HepG2 (cell line): ENCODE measurements around the gene ING5. TPM values are rescaled to one million over a fixed set of nuclear protein-coding genes. Genes with fewer than 3 reads are reported as not detected.
A peak's percentile ranks its signal among the peaks of the same experiment; 100 is the strongest.

Experiments
- CBFB ChIP-seq: sonication (generic); formaldehyde crosslinking; IDR thresholded peaks from 2 replicates; pipeline ENCODE4 v1.4.0; 2020; ENCODE audit warnings: missing genetic modification reagents
- GABPB1 ChIP-seq: IDR thresholded peaks from 2 replicates; pipeline ENCODE4 v1.6.1; 2016; ENCODE audit warnings: mild to moderate bottlenecking, missing genetic modification reagents, moderate library complexity, missing compliant biosample characterization
- GATAD1 ChIP-seq: IDR thresholded peaks from 2 replicates; pipeline ENCODE4 v1.6.1; 2016; ENCODE audit warnings: missing genetic modification reagents, missing compliant biosample characterization
- HNF4A ChIP-seq: sonication (generic); formaldehyde crosslinking; IDR thresholded peaks from 2 replicates; pipeline ENCODE4 v1.4.0; 2020; ENCODE audit warnings: missing genetic modification reagents
- HNRNPLL ChIP-seq: fragments of 200-400 bp; formaldehyde crosslinking; IDR thresholded peaks from 2 replicates; pipeline ENCODE4 v1.6.1; 2017; ENCODE audit warnings: mild to moderate bottlenecking, low read depth, low read length; ENCODE audit not compliant: poor library complexity, severe bottlenecking
- MEIS2 ChIP-seq: sonication (generic); formaldehyde crosslinking; IDR thresholded peaks from 2 replicates; pipeline ENCODE4 v1.9.0; 2021; ENCODE audit warnings: mild to moderate bottlenecking, missing genetic modification reagents
- MLLT10 ChIP-seq: sonication (generic); formaldehyde crosslinking; IDR thresholded peaks from 2 replicates; pipeline ENCODE4 v1.4.0; 2020; ENCODE audit warnings: missing genetic modification reagents
- MXI1 ChIP-seq: IDR thresholded peaks from 3 replicates; pipeline ENCODE4 v1.6.1; 2012; ENCODE audit warnings: low read depth, low read length, inconsistent platforms, borderline replicate concordance
- PHF21A ChIP-seq: sonication (generic); formaldehyde crosslinking; IDR thresholded peaks from 2 replicates; pipeline ENCODE4 v1.5.0; 2020; ENCODE audit warnings: mild to moderate bottlenecking, missing genetic modification reagents
- SIX1 ChIP-seq: sonication (generic); formaldehyde crosslinking; IDR thresholded peaks from 2 replicates; pipeline ENCODE4 v1.4.0; 2020; ENCODE audit warnings: missing genetic modification reagents, borderline replicate concordance
- TRIM24 ChIP-seq: sonication (generic); formaldehyde crosslinking; IDR thresholded peaks from 2 replicates; pipeline ENCODE4 v1.8.0; 2022; ENCODE audit warnings: mild to moderate bottlenecking, missing genetic modification reagents
- U2AF1 ChIP-seq: fragments of 200-400 bp; formaldehyde crosslinking; optimal IDR thresholded peaks from 2 replicates; pipeline ENCODE3; 2017; ENCODE audit warnings: mild to moderate bottlenecking, low read depth, low read length
- YY1 ChIP-seq: IDR thresholded peaks from 2 replicates; pipeline ENCODE4 v1.6.1; 2011; ENCODE audit warnings: low read length, low read depth, moderate library complexity, mild to moderate bottlenecking; ENCODE audit not compliant: insufficient read depth, insufficient replicate concordance
- ZC3H4 ChIP-seq: sonication (generic); formaldehyde crosslinking; IDR thresholded peaks from 2 replicates; pipeline ENCODE4 v1.4.0; 2020; ENCODE audit warnings: missing genetic modification reagents, borderline replicate concordance
- ZFY ChIP-seq: sonication (generic); formaldehyde crosslinking; IDR thresholded peaks from 2 replicates; pipeline ENCODE4 v1.4.0; 2020; ENCODE audit warnings: missing genetic modification reagents
- ZNF207 ChIP-seq: fragments of 450-650 bp; IDR thresholded peaks from 2 replicates; pipeline ENCODE4 v1.6.1; 2016; ENCODE audit warnings: antibody characterized with exemption, borderline replicate concordance
- ZNF33B ChIP-seq: sonication (generic); formaldehyde crosslinking; IDR thresholded peaks from 2 replicates; pipeline ENCODE4 v1.5.1; 2020; ENCODE audit warnings: mild to moderate bottlenecking, missing genetic modification reagents
- ZNF430 ChIP-seq: sonication (generic); formaldehyde crosslinking; IDR thresholded peaks from 2 replicates; pipeline ENCODE4 v1.9.0; 2021; ENCODE audit warnings: mild to moderate bottlenecking, missing genetic modification reagents
- ZNF552 ChIP-seq: sonication (generic); formaldehyde crosslinking; IDR thresholded peaks from 2 replicates; pipeline ENCODE4 v1.9.0; 2022; ENCODE audit warnings: missing genetic modification reagents, mild to moderate bottlenecking, borderline replicate concordance
- ZNF629 ChIP-seq: sonication (generic); formaldehyde crosslinking; conservative IDR thresholded peaks from 2 replicates; pipeline ENCODE4 v1.5.0; 2020; ENCODE audit warnings: missing genetic modification reagents
- ZNF720 ChIP-seq: sonication (generic); formaldehyde crosslinking; IDR thresholded peaks from 2 replicates; pipeline ENCODE4 v1.4.0; 2020; ENCODE audit warnings: missing genetic modification reagents
- ZNF792 ChIP-seq: IDR thresholded peaks from 2 replicates; pipeline ENCODE4 v1.6.1; 2016
- ZSCAN31 ChIP-seq: sonication (generic); formaldehyde crosslinking; IDR thresholded peaks from 2 replicates; pipeline ENCODE4 v1.5.0; 2020; ENCODE audit warnings: low read depth, mild to moderate bottlenecking, missing genetic modification reagents
- polyA plus RNA-seq, 8 experiments: library from polyadenylated mRNA; depleted of rRNA in 3 of 8; stranded (reverse) in 7 of 8; unstranded in 1 of 8; fragments of >200 nt; fragmentation: Illumina TruSeq in 4 of 8; extraction: Trizol in 4 of 8; gene quantifications; 2 replicates each; pipeline versions ENCODE4 v1.2.1 to v1.2.3, GENCODE V29; 2011 to 2016; ENCODE audit warnings: low read depth in 4 of 8, missing spikeins in 1 of 8, mixed read lengths in 1 of 8; ENCODE audit not compliant: insufficient read depth in 1 of 8
- total RNA-seq, 5 experiments: library from RNA; depleted of rRNA; stranded (reverse); fragments of >200 nt; fragmentation: Illumina TruSeq; extraction: Trizol; gene quantifications; 2 replicates each; pipeline ENCODE4 v1.2.3, GENCODE V29; 2016; ENCODE audit warnings: low read depth in 1 of 5
- TF ChIP-seq, protein P1 (sequence below): sonication (generic); formaldehyde crosslinking; IDR thresholded peaks from 2 replicates; pipeline ENCODE4 v1.4.0; 2020; ENCODE audit warnings: missing genetic modification reagents
- TF ChIP-seq, protein P2 (sequence below): IDR thresholded peaks from 2 replicates; pipeline ENCODE4 v1.6.1; 2012; ENCODE audit warnings: low read depth, low read length, improper control_type of control experiment
- TF ChIP-seq, protein P3 (sequence below): sonication (generic); formaldehyde crosslinking; IDR thresholded peaks from 2 replicates; pipeline ENCODE4 v1.5.0; 2020; ENCODE audit warnings: mild to moderate bottlenecking, missing genetic modification reagents
- TF ChIP-seq, protein P4 (sequence below): IDR thresholded peaks from 2 replicates; pipeline ENCODE4 v1.6.1; 2016; ENCODE audit warnings: low read depth, borderline replicate concordance

The ING5 gene
- total and polyA plus RNA-seq, 2 of the 13 experiments (the other 11 are each of a cell fraction or from before 2014, with no cell fraction given), result 61.9 to 71.9 TPM

DNA sequence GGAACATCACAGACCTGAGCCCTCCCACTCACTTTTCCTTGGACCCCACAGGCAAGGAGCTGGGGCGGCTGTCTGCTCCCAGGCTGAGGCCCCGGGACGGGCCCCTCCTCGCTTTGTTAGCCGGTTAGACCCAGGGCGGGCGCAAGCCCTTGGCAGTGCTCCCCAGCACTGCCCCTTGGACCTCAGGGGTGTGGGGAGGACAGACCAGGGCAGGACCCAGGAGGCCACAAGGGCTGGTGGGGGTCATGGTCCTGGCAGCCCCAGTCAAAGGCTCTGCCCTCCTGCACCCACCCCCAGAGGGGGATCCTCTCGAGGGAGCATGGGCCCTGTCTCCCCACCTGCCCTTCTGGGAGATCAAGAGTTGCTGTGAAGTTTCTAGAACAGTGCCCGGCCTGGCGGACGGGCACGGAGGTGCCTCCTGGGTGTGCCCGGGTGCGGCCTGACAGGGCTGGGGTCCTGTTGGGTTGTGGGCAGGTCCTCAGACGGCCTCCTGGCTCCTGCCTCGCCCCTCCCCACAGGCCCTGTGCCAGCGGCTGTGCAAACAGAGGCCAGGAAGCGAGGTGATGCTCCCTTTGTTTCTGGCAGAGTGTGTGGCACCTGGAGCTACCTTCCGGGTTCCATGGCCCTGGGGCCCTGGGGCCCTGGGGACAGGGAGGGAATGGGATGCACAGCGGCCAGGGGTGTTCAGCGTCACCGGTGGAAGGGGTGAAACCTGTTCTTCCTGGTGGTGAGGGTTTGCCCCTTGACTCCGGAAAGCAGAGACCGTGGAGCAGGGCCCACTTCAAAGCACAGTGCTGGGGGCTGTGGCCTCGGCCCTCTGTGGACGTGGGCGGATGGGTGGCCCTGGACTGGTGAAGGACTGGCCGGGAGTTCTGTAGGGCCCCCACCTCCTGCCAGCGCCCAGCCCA is 71.9 kb downstream of the ING5 start (continued):
- TF ChIP-seq, protein P1, sequence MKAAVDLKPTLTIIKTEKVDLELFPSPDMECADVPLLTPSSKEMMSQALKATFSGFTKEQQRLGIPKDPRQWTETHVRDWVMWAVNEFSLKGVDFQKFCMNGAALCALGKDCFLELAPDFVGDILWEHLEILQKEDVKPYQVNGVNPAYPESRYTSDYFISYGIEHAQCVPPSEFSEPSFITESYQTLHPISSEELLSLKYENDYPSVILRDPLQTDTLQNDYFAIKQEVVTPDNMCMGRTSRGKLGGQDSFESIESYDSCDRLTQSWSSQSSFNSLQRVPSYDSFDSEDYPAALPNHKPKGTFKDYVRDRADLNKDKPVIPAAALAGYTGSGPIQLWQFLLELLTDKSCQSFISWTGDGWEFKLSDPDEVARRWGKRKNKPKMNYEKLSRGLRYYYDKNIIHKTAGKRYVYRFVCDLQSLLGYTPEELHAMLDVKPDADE (CRISPR knock-in tag), result no peak
- TF ChIP-seq HNRNPLL, result no peak
- TF ChIP-seq ZNF552 (CRISPR knock-in tag), result peak; percentile 27; the same call in 1 of the 2 replicates
- peak; percentile 53; the same call in 1 of the 2 replicates for TF ChIP-seq ZC3H4 (CRISPR knock-in tag)
- TF ChIP-seq, protein P2, sequence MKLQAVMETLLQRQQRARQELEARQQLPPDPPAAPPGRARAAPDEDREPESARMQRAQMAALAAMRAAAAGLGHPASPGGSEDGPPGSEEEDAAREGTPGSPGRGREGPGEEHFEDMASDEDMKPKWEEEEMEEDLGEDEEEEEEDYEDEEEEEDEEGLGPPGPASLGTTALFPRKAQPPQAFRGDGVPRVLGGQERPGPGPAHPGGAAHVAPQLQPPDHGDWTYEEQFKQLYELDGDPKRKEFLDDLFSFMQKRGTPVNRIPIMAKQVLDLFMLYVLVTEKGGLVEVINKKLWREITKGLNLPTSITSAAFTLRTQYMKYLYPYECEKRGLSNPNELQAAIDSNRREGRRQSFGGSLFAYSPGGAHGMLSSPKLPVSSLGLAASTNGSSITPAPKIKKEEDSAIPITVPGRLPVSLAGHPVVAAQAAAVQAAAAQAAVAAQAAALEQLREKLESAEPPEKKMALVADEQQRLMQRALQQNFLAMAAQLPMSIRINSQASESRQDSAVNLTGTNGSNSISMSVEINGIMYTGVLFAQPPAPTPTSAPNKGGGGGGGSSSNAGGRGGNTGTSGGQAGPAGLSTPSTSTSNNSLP, result no peak
- peak; percentile 45 for TF ChIP-seq YY1
- peak; percentile 18; the same call in 1 of the 2 replicates for TF ChIP-seq ZNF629 (CRISPR knock-in tag)
- TF ChIP-seq ZNF792, result peak; percentile 25; the same call in 1 of the 2 replicates
- TF ChIP-seq GABPB1 (CRISPR knock-in tag), result peak; percentile 77
- no peak for TF ChIP-seq MXI1
- no peak for TF ChIP-seq ZNF720 (CRISPR knock-in tag)
- peak; percentile 29; the same call in 1 of the 2 replicates for TF ChIP-seq ZNF430 (CRISPR knock-in tag)
- TF ChIP-seq MEIS2, result peak; percentile 27; the same call in 1 of the 2 replicates
- no peak for TF ChIP-seq SIX1 (CRISPR knock-in tag)
- no peak for TF ChIP-seq ZNF207
- 0 out of 2 replicates have a peak, but pooled peaks have one; percentile 59 for TF ChIP-seq TRIM24 (CRISPR knock-in tag)
- peak; percentile 70; the same call in 1 of the 2 replicates for TF ChIP-seq ZNF33B (CRISPR knock-in tag)
- TF ChIP-seq GATAD1 (CRISPR knock-in tag), result peak; percentile 71
- TF ChIP-seq MLLT10 (CRISPR knock-in tag), result no peak
- 0 out of 2 replicates have a peak, but pooled peaks have one; percentile 28 for TF ChIP-seq CBFB
- TF ChIP-seq ZSCAN31 (CRISPR knock-in tag), result no peak
- TF ChIP-seq PHF21A (CRISPR knock-in tag), result peak; percentile 79
- peak; percentile 65 for TF ChIP-seq ZFY (CRISPR knock-in tag)
- TF ChIP-seq, protein P3, sequence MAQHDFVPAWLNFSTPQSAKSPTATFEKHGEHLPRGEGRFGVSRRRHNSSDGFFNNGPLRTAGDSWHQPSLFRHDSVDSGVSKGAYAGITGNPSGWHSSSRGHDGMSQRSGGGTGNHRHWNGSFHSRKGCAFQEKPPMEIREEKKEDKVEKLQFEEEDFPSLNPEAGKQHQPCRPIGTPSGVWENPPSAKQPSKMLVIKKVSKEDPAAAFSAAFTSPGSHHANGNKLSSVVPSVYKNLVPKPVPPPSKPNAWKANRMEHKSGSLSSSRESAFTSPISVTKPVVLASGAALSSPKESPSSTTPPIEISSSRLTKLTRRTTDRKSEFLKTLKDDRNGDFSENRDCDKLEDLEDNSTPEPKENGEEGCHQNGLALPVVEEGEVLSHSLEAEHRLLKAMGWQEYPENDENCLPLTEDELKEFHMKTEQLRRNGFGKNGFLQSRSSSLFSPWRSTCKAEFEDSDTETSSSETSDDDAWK (CRISPR knock-in tag), result no peak
- TF ChIP-seq HNF4A (CRISPR knock-in tag), result peak; percentile 84
- TF ChIP-seq, protein P4, sequence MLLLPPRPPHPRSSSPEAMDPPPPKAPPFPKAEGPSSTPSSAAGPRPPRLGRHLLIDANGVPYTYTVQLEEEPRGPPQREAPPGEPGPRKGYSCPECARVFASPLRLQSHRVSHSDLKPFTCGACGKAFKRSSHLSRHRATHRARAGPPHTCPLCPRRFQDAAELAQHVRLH, result peak; percentile 81; the same call in 1 of the 2 replicates
- peak; percentile 58 for TF ChIP-seq U2AF1
